Stimulated activated CD8-positive, alpha-beta memory T cell treated with anti-CD3 and anti-CD28 coated beads, Interleukin-4, amount 100 ng/mL, for 24 hours (primary cell): Measurements from ENCODE around the gene PBX2.
"Not testable (repeated sequence)": the region's sequence is repeated elsewhere in the genome, so short reads cannot be mapped to it uniquely, and the experiment has no call there.

Experiments
- DNase-seq: peaks from one replicate; pipeline ENCODE4 v3.0.0-alpha.2; 2020; ENCODE audit warnings: low read depth

Gene PBX2

GRCh38 chr6:32202186-32202585 is 12.2 kb upstream of the PBX2 start:
- DNase-seq = no peak

- DNase-seq = no peak
These were observed 10.9 kb upstream of the PBX2 start for GRCh38 chr6:32200711-32201475.

- DNase-seq = no peak
These were observed 8.9 kb upstream of the PBX2 start for GRCh38 chr6:32198866-32199265.

- no peak for DNase-seq
These were observed 8.3 kb upstream of the PBX2 start for GRCh38 chr6:32198345-32198696.

GRCh38 chr6:32196682-32197616 is 6.9 kb upstream of the PBX2 start:
- DNase-seq = no peak

GRCh38 chr6:32195902-32196681 is 6.1 kb upstream of the PBX2 start:
- peak; percentile 63 for DNase-seq

- peak; percentile 100 for DNase-seq
These were observed 5.6 kb upstream of the PBX2 start for GRCh38 chr6:32195652-32195901.

GRCh38 chr6:32194825-32195651 is 5.0 kb upstream of the PBX2 start:
- DNase-seq = no peak

GRCh38 chr6:32194388-32194787 is 4.4 kb upstream of the PBX2 start:
- DNase-seq = no peak

- DNase-seq = not testable (repeated sequence)
These were observed 3.1 kb upstream of the PBX2 start for GRCh38 chr6:32193096-32193495.

GRCh38 chr6:32192608-32193039 is 2.6 kb upstream of the PBX2 start, which contains the start of gene GPSM3:
GPSM3 (minus strand) TSS chr6:32192643; CDS start chr6:32192513, 130 bp downstream.
- DNase-seq = no peak

GRCh38 chr6:32191696-32192607 is 1.9 kb upstream of the PBX2 start:
- no peak for DNase-seq

- no peak for DNase-seq
These were observed 1.1 kb upstream of the PBX2 start for GRCh38 chr6:32190911-32191677.

- DNase-seq = no peak
These were observed 304 bp downstream of the PBX2 start for GRCh38 chr6:32189742-32190053.

GRCh38 chr6:32189069-32189741 is 797 bp downstream of the PBX2 start:
- DNase-seq = no peak

- DNase-seq = no peak
These were observed 1.5 kb downstream of the PBX2 start for GRCh38 chr6:32188381-32189068.

GRCh38 chr6:32187725-32188380 is 2.1 kb downstream of the PBX2 start:
- DNase-seq = not testable (repeated sequence)

GRCh38 chr6:32187009-32187709 is 2.8 kb downstream of the PBX2 start:
- no peak for DNase-seq
